HepG2 (cell line): ENCODE data around the gene PIP5KL1. TPM values are rescaled to one million over a fixed set of nuclear protein-coding genes. Genes with fewer than 3 reads are reported as not detected.
A peak's percentile ranks its signal among the peaks of the same experiment; 100 is the strongest.

Source experiments
- CEBPG ChIP-seq: IDR thresholded peaks from 2 replicates; pipeline ENCODE4 v1.6.1; 2016
- DZIP1 ChIP-seq: sonication (generic); formaldehyde crosslinking; IDR thresholded peaks from 2 replicates; pipeline ENCODE4 v1.5.0; 2020; ENCODE audit warnings: mild to moderate bottlenecking, missing genetic modification reagents
- HMGA1 ChIP-seq: sonication (generic); formaldehyde crosslinking; conservative IDR thresholded peaks from 2 replicates; pipeline ENCODE4 v1.4.0; 2020; ENCODE audit warnings: missing genetic modification reagents
- HNRNPLL ChIP-seq: fragments of 200-400 bp; formaldehyde crosslinking; IDR thresholded peaks from 2 replicates; pipeline ENCODE4 v1.6.1; 2017; ENCODE audit warnings: mild to moderate bottlenecking, low read depth, low read length; ENCODE audit not compliant: poor library complexity, severe bottlenecking
- KDM5A ChIP-seq: fragments of 200-600 bp; sonication (generic); IDR thresholded peaks from 2 replicates; pipeline ENCODE4 v1.7.0; 2018; ENCODE audit warnings: antibody characterized with exemption, mild to moderate bottlenecking, low read length, borderline replicate concordance
- MXI1 ChIP-seq: IDR thresholded peaks from 3 replicates; pipeline ENCODE4 v1.6.1; 2012; ENCODE audit warnings: low read depth, low read length, inconsistent platforms, borderline replicate concordance
- NFYC ChIP-seq: IDR thresholded peaks from 2 replicates; pipeline ENCODE4 v1.6.1; 2016; ENCODE audit warnings: missing genetic modification reagents, missing compliant biosample characterization
- PCBP1 ChIP-seq: fragments of 200-400 bp; formaldehyde crosslinking; IDR thresholded peaks from 2 replicates; pipeline ENCODE4 v1.6.1; 2017; ENCODE audit warnings: mild to moderate bottlenecking, low read depth, low read length, borderline replicate concordance
- REXO4 ChIP-seq: sonication (generic); formaldehyde crosslinking; IDR thresholded peaks from 2 replicates; pipeline ENCODE4 v1.8.0; 2022; ENCODE audit warnings: missing genetic modification reagents, mild to moderate bottlenecking, borderline replicate concordance
- ZNF232 ChIP-seq: sonication (generic); formaldehyde crosslinking; IDR thresholded peaks from 2 replicates; pipeline ENCODE4 v1.4.0; 2020; ENCODE audit warnings: missing genetic modification reagents, borderline replicate concordance
- ZNF577 ChIP-seq: sonication (generic); formaldehyde crosslinking; IDR thresholded peaks from 2 replicates; pipeline ENCODE4 v1.4.0; 2020; ENCODE audit warnings: mild to moderate bottlenecking, low read depth, missing genetic modification reagents, borderline replicate concordance
- ZNF644 ChIP-seq: IDR thresholded peaks from 2 replicates; pipeline ENCODE4 v1.6.1; 2016; ENCODE audit warnings: low read depth
- ZNF891 ChIP-seq: sonication (generic); formaldehyde crosslinking; IDR thresholded peaks from 2 replicates; pipeline ENCODE4 v1.5.0; 2020; ENCODE audit warnings: mild to moderate bottlenecking, missing genetic modification reagents
- polyA plus RNA-seq, 8 experiments: library from polyadenylated mRNA; depleted of rRNA in 3 of 8; stranded (reverse) in 7 of 8; unstranded in 1 of 8; fragments of >200 nt; fragmentation: Illumina TruSeq in 4 of 8; extraction: Trizol in 4 of 8; gene quantifications; 2 replicates each; pipeline versions ENCODE4 v1.2.1 to v1.2.3, GENCODE V29; 2011 to 2016; ENCODE audit warnings: low read depth in 4 of 8, missing spikeins in 1 of 8, mixed read lengths in 1 of 8; ENCODE audit not compliant: insufficient read depth in 1 of 8
- total RNA-seq, 5 experiments: library from RNA; depleted of rRNA; stranded (reverse); fragments of >200 nt; fragmentation: Illumina TruSeq; extraction: Trizol; gene quantifications; 2 replicates each; pipeline ENCODE4 v1.2.3, GENCODE V29; 2016; ENCODE audit warnings: low read depth in 1 of 5
- TF ChIP-seq, protein P1 (sequence below): sonication (generic); formaldehyde crosslinking; IDR thresholded peaks from 2 replicates; pipeline ENCODE4 v1.5.1; 2020; ENCODE audit warnings: missing genetic modification reagents, mild to moderate bottlenecking, borderline replicate concordance
- TF ChIP-seq, protein P2 (sequence below): sonication (generic); formaldehyde crosslinking; IDR thresholded peaks from 2 replicates; pipeline ENCODE4; 2020; ENCODE audit warnings: missing genetic modification reagents, mild to moderate bottlenecking, borderline replicate concordance

Gene PIP5KL1
- total and polyA plus RNA-seq, 2 of the 13 experiments (the other 11 are each of a cell fraction or from before 2014, with no cell fraction given): 0.20 to 0.49 TPM

DNA sequence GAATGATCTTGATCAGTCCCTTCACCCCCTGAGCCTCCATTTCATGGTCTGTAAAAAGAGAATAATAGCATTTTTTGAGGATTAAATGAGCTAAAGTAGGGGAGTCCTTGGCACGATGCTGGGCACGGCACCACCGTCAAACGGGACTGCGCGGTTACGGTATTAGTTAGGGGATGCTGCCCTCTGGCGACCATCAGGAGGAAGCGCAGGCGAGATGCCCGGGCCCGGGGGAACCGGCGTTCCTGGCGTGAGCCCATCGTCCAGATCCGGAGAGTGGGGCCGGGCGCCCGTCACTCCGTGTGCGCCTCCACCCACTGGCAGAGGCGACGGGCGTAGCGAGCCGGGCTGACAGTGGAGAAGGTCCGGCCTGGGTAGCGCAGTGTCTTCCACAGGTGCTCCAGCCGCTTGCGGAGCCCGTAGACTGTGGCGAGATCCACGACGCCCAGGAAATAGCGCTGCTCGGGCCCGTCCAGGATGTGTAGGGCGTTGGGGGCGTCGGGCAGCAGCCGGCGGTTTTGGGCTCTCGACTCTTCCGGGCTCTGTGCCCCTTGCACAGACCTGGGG is 8.9 kb downstream of the PIP5KL1 start (continued):
- no peak for TF ChIP-seq KDM5A
- no peak for TF ChIP-seq ZNF644 (CRISPR knock-in tag)
- 0 out of 2 replicates have a peak, but pooled peaks have one; percentile 24 for TF ChIP-seq ZNF891
- no peak for TF ChIP-seq REXO4 (CRISPR knock-in tag)
- TF ChIP-seq MXI1: peak; percentile 37; the same call in 1 of the 3 replicates
- TF ChIP-seq HNRNPLL: peak; percentile 14
- no peak for TF ChIP-seq PCBP1
- TF ChIP-seq CEBPG: no peak
- TF ChIP-seq, protein P1, sequence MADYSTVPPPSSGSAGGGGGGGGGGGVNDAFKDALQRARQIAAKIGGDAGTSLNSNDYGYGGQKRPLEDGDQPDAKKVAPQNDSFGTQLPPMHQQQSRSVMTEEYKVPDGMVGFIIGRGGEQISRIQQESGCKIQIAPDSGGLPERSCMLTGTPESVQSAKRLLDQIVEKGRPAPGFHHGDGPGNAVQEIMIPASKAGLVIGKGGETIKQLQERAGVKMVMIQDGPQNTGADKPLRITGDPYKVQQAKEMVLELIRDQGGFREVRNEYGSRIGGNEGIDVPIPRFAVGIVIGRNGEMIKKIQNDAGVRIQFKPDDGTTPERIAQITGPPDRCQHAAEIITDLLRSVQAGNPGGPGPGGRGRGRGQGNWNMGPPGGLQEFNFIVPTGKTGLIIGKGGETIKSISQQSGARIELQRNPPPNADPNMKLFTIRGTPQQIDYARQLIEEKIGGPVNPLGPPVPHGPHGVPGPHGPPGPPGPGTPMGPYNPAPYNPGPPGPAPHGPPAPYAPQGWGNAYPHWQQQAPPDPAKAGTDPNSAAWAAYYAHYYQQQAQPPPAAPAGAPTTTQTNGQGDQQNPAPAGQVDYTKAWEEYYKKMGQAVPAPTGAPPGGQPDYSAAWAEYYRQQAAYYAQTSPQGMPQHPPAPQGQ (CRISPR knock-in tag): no peak
- TF ChIP-seq DZIP1 (CRISPR knock-in tag): peak; percentile 68; the same call in 1 of the 2 replicates
- TF ChIP-seq ZNF232 (CRISPR knock-in tag): peak; percentile 27; the same call in 1 of the 2 replicates
- TF ChIP-seq NFYC (CRISPR knock-in tag): 0 out of 2 replicates have a peak, but pooled peaks have one; percentile 14
- TF ChIP-seq HMGA1: no peak
- TF ChIP-seq, protein P2, sequence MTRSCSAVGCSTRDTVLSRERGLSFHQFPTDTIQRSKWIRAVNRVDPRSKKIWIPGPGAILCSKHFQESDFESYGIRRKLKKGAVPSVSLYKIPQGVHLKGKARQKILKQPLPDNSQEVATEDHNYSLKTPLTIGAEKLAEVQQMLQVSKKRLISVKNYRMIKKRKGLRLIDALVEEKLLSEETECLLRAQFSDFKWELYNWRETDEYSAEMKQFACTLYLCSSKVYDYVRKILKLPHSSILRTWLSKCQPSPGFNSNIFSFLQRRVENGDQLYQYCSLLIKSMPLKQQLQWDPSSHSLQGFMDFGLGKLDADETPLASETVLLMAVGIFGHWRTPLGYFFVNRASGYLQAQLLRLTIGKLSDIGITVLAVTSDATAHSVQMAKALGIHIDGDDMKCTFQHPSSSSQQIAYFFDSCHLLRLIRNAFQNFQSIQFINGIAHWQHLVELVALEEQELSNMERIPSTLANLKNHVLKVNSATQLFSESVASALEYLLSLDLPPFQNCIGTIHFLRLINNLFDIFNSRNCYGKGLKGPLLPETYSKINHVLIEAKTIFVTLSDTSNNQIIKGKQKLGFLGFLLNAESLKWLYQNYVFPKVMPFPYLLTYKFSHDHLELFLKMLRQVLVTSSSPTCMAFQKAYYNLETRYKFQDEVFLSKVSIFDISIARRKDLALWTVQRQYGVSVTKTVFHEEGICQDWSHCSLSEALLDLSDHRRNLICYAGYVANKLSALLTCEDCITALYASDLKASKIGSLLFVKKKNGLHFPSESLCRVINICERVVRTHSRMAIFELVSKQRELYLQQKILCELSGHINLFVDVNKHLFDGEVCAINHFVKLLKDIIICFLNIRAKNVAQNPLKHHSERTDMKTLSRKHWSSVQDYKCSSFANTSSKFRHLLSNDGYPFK: no peak; the same call in 1 of the 2 replicates
- no peak for TF ChIP-seq ZNF577 (CRISPR knock-in tag)
